Measurements from ENCODE around the gene EIF3I.

The EIF3I gene

DNA sequence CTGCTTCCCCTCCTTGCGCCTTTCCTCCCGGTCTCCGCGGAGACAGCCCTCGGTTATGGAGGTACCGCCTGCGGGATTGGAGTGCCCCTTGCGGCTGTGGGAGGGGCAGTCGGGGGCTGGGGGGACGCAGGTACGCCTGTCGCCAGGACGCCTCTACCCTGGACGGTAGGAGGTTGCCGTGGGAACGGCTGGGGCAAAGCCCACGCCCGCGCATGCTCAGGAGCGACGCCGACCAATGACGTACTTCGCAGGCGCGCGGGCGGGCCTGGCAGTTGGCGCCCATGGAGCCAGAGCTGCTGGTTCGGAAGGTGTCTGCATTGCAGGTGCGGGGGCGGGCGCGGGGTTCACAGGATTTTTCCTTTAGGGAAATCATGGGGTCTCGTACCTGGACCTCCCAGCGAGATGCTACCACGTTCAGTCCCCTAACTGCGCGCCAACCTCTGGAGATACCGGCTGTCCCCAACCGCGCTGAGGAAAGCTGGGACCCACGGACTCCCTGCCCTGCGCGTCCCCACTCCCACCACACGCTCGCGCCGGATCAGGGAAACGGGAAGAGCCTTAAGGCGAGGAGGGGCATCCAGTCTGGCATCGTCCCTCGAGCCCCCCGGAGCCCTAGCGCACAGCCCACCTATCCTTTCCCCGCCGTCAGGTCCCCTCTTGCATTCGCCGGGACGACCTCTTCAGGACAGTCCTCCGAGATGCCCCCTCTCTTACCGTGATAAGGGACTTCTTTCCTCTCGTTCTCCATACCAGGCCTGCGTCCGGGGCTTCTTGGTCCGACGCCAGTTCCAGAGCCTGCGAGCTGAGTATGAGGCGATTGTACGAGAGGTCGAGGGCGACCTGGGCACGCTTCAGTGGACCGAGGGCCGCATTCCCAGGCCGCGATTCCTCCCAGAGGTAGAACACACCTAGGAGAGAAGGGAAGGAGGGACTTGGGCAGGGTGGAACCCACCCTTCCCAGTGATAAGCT is 16.5 kb upstream of the EIF3I start, which contains the start of gene IQCC:
Gene IQCC (plus strand): TSS at position 271 of the 970 bp plus-strand sequence. CDS start 11 bp downstream, at position 282.
- no peaks in the 10 kb centered on the region for H3K9me3 ChIP-seq
- H3K36me3 ChIP-seq = peaks cover 22% of the 10 kb centered on the region; the same call in 1 of the 2 replicates
- peak within 1 kb of the TSS; percentile 89 for H3K9ac ChIP-seq
- H3K4me3 ChIP-seq = peak within 1 kb of the TSS; percentile 88
- peak within 1 kb of the TSS; percentile 79 for H3K27ac ChIP-seq
- TF ChIP-seq Cebpa-rat (IDR thresholded peaks at IDR 0.05) = no peak
- peaks cover 55% of the 10 kb centered on the region for H3K4me1 ChIP-seq
- peak within 1 kb of the TSS; percentile 99 for H3K4me2 ChIP-seq
- no peaks in the 10 kb centered on the region for H3K27me3 ChIP-seq
- no peaks in the 10 kb centered on the region for H4K20me1 ChIP-seq

DNA sequence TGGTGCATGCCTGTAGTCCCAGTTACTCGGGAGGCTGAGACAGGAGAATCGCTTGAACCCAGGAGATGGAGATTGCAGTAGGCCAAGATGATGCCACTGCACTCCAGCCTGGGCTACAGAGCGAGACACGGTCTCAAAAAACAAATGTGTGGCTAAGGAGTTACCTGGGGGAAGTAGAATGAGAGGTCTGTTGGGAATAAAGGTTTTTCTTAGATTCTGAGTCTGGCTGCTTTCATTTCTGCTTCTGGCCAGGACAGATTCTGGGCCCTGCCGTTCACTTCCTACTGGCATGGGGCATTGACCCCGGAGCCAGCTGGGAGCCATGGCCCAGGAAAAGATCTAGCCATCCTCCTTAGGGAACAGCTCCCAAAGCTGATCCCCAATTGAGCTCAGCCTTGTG is 13.7 kb upstream of the EIF3I start:
- Histone ChIP-seq H3K9ac (no peak overlapping the region), H4K20me1 (no peaks in the 10 kb centered on the region), H3K27me3 (no peaks in the 10 kb centered on the region), H3K9me3 (no peaks in the 10 kb centered on the region), H3K4me2 (peak overlapping the region; percentile 15; the same call in 1 of the 2 replicates), H3K4me1 (peaks cover 33% of the 10 kb centered on the region), H3K4me3 (no peak overlapping the region), H3K36me3 (peaks cover 29% of the 10 kb centered on the region; the same call in 1 of the 2 replicates), H3K27ac (no peak overlapping the region)
- no peak for TF ChIP-seq Cebpa-rat (IDR thresholded peaks at IDR 0.05)

DNA sequence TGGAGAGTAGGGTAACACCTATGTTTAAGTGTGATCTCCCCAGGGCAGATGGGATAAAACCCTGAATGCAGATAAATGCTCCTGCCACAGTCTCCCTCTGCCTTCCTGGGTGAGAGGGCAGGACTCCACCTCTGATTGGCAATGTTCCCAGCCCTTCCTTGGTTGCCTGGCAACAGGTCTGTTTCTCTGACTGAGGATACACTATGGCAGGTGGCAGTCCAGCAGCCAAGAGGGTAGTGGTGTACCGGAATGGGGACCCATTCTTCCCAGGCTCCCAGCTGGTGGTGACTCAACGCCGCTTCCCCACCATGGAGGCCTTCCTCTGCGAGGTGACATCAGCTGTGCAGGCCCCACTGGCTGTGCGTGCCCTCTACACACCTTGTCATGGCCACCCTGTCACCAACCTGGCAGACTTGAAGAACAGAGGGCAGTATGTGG is 13.3 kb upstream of the EIF3I start, which contains the start of gene DCDC2B:
Gene DCDC2B (plus strand): TSS at position 199 of the 438 bp plus-strand sequence. CDS start 5 bp downstream, at position 204.
- H3K36me3 ChIP-seq = peaks cover 25% of the 10 kb centered on the region; the same call in 1 of the 2 replicates
- no peak within 1 kb of the TSS for H3K4me3 ChIP-seq
- no peaks in the 10 kb centered on the region for H3K9me3 ChIP-seq
- no peaks in the 10 kb centered on the region for H4K20me1 ChIP-seq
- TF ChIP-seq Cebpa-rat (IDR thresholded peaks at IDR 0.05) = no peak
- no peaks in the 10 kb centered on the region for H3K27me3 ChIP-seq
- peak within 1 kb of the TSS; percentile 15; the same call in 1 of the 2 replicates for H3K4me2 ChIP-seq
- H3K27ac ChIP-seq = no peak within 1 kb of the TSS
- peaks cover 33% of the 10 kb centered on the region for H3K4me1 ChIP-seq
- no peak within 1 kb of the TSS for H3K9ac ChIP-seq

DNA sequence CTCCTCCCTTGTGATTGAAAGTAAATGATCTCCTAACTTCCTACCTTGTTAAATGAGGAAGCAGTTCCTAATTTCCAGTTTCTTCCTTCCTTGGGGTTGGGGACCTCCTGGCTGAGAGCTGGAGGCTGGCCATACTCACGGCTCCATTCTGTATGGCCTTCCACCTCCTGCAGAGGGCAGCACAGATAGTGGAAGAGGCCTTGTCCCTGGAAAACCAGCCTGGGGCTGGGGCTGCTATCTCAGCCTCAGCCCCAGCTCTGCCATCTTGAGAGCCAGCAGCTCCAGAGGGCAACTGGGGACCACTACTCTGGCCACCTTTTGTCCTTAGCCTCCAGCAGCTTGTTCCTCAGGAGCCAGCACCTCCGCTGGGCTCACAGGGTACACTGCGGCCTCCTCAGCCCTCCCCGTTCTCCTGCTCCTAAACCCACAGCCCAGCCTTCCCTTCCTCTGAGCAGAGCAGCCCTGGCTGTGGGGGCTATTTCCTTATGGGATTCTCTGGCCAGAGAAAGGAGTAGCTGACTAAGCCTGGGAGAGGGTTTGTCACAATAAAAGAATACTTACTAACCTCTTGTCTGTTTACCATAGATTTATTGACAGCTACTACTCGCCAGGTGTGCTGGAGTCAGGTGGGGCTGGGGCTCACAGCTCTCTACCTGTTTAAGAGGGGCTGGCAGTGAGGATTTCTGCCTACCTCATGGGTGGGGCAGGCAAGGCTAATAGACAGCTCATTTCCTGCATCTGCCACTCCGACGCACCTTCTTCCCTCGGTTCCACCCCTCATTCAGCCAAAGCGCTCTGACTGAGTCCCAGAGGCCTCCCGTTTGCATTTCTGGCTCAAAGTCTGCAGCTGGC is 6.4 kb upstream of the EIF3I start:
- H3K4me3 ChIP-seq = no peak overlapping the region
- H3K9me3 ChIP-seq = no peaks in the 10 kb centered on the region
- peaks cover 15% of the 10 kb centered on the region for H3K4me1 ChIP-seq
- H3K27ac ChIP-seq = no peak overlapping the region
- H3K27me3 ChIP-seq = no peaks in the 10 kb centered on the region
- peaks cover 45% of the 10 kb centered on the region for H3K36me3 ChIP-seq
- H3K9ac ChIP-seq = no peak overlapping the region
- TF ChIP-seq Cebpa-rat (IDR thresholded peaks at IDR 0.05) = no peak
- H3K4me2 ChIP-seq = no peak overlapping the region
- no peaks in the 10 kb centered on the region for H4K20me1 ChIP-seq

DNA sequence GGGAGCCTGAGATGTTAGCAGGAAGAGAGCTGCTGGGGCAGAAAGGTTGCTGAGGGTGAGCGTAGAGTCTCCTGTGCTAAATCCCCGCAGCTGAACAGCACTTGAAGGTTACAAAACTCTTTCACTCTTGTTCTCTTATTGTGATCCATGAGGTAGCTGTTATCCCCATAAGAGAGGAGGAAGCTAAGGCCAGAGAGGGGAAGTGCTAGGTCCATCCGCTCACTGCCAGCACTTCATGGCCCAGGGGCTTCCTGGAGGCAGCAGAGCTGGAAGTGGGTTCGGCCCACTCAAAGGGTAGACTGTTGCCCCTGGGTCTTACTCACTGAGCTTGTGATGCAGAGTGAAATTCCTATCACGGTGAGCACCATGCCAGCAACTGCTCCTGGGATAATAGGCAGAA is 5.6 kb upstream of the EIF3I start:
- 0 out of 2 replicates have a peak overlapping the region, but pooled peaks have one; percentile 7 for H3K9ac ChIP-seq

DNA sequence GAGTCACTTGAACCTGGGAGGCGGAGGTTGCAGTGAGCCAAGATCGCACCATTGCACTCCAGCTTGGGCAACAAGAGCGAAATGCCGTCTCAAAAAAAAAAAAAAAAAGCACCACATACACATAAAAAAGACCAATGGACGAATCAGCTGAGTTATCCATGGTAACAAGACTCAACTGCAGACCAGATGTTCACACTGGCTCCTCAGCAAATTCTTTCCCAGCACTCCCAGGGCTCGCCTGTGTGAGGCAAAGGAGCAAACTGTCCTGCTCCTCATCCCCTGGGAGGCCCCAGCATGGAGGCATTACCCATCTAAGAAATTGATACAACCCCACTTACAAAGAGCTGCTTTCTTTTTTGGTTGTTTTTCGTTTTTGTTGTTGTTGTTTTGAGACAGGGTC is 3.2 kb upstream of the EIF3I start:
- peaks cover 44% of the 10 kb centered on the region for H3K36me3 ChIP-seq
- no peaks in the 10 kb centered on the region; the same call in 1 of the 2 replicates for H4K20me1 ChIP-seq
- no peak overlapping the region for H3K4me3 ChIP-seq
- no peak overlapping the region for H3K27ac ChIP-seq
- TF ChIP-seq Cebpa-rat (IDR thresholded peaks at IDR 0.05) = no peak
- no peak overlapping the region for H3K4me2 ChIP-seq
- H3K27me3 ChIP-seq = no peaks in the 10 kb centered on the region
- H3K9me3 ChIP-seq = no peaks in the 10 kb centered on the region
- H3K9ac ChIP-seq = no peak overlapping the region
- peaks cover 37% of the 10 kb centered on the region for H3K4me1 ChIP-seq

More for the DNA sequence above, 5.6 kb upstream of the EIF3I start:
- H3K4me3 ChIP-seq = no peak overlapping the region
- TF ChIP-seq Cebpa-rat (IDR thresholded peaks at IDR 0.05) = no peak
- H4K20me1 ChIP-seq = no peaks in the 10 kb centered on the region
- H3K27me3 ChIP-seq = no peaks in the 10 kb centered on the region
- no peak overlapping the region for H3K4me2 ChIP-seq
- no peaks in the 10 kb centered on the region for H3K9me3 ChIP-seq
- H3K27ac ChIP-seq = no peak overlapping the region
- H3K4me1 ChIP-seq = peaks cover 22% of the 10 kb centered on the region
- peaks cover 45% of the 10 kb centered on the region for H3K36me3 ChIP-seq

DNA sequence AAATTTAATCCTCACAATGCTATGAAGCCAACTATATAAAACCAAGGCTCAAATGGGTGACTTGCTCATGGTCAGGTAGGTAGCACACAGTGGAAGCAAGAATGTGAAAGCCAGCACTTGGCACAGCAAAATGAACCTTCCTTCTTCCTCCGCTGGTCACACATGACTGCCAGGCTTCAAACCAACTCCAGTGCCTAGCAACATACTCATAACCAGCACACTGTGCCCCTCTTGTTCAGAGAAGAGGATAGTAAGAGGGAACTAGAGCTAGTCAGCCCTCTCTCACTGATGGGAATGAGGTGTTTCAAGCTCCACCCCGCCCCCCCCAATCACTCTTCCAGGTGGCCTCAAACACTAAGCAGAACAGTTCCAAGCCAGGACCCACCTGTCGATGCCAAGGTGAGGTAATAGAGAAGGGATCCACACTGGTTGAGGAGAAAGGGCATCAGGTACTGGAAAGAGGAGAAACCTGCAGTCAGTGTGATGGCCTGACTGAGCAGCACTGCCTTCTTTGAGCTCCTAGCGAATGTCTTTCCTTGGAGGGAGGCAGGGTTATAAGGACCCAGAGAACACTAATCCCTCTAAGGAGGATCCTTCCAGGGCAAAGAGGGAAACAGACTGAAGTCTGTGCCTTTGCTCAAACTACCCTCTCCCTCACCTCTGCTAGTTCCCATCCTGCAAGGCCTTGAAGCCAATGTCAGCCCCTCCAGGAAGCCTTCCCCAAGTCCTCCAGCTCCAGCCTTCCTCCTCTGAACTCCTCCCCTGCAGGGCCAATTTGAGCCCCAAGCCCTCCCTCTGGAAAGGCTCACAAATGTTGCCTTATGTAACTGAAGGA is 1.2 kb upstream of the EIF3I start:
- Histone ChIP-seq H3K4me1 (peaks cover 40% of the 10 kb centered on the region), H3K4me2 (peak overlapping the region; percentile 92), H3K27ac (no peak overlapping the region; the same call in 1 of the 2 replicates), H4K20me1 (no peaks in the 10 kb centered on the region; the same call in 1 of the 2 replicates), H3K9ac (peak overlapping the region; percentile 91), H3K9me3 (no peaks in the 10 kb centered on the region), H3K36me3 (peaks cover 48% of the 10 kb centered on the region), H3K4me3 (peak overlapping the region; percentile 92), H3K27me3 (no peaks in the 10 kb centered on the region)
- no peak for TF ChIP-seq Cebpa-rat (IDR thresholded peaks at IDR 0.05)

DNA sequence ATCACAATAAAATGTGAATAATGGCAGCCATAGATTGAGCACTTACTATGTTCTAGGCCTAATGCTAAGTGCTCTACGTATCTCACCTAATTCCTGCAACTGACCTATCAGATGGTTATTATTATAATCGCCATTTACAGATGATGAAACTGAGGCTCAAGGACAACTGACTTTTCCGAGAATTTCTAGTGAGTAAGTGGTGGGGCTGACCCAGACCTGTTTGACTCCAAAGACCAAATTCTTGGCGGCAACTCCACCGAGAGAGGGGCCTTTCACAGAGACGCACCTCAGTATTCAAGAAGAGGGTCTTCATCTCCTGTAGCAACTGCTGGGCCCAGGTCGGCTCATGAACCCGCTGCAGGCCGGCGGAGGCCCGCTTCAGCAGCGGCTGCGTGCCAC is 627 bp upstream of the EIF3I start:
- peak overlapping the region; percentile 92 for H3K4me2 ChIP-seq
- H3K36me3 ChIP-seq = peaks cover 48% of the 10 kb centered on the region
- peak overlapping the region; percentile 92 for H3K4me3 ChIP-seq

More for the DNA sequence above, 627 bp upstream of the EIF3I start:
- no peaks in the 10 kb centered on the region; the same call in 1 of the 2 replicates for H4K20me1 ChIP-seq
- no peak overlapping the region for H3K27ac ChIP-seq
- peaks cover 40% of the 10 kb centered on the region for H3K4me1 ChIP-seq
- H3K27me3 ChIP-seq = no peaks in the 10 kb centered on the region
- peak overlapping the region; percentile 91 for H3K9ac ChIP-seq
- TF ChIP-seq Cebpa-rat (IDR thresholded peaks at IDR 0.05) = no peak
- H3K9me3 ChIP-seq = no peaks in the 10 kb centered on the region

Data from BLaER1 (cell line).